Upper lobe of right lung (tissue), 1 donor: ENCODE data around the gene GNPTG. TPM values are rescaled to one million over a fixed set of nuclear protein-coding genes. Genes with fewer than 3 reads are reported as not detected.

Source experiments
- ATAC-seq: fragments of 200-7000 bp; cut with Tn5 transposase; one replicate; pipeline ENCODE4 v1.9.1; 2020; ENCODE audit warnings: mild to moderate bottlenecking, moderate library complexity
- DNase-seq: peaks from one replicate; pipeline ENCODE4 v3.0.0-alpha.2; 2020
- H3K27ac ChIP-seq: fragments of 200-600 bp; one replicate; pipeline ENCODE4 v1.8.0; 2022
- H3K27me3 ChIP-seq: fragments of 200-600 bp; one replicate; pipeline ENCODE4 v1.8.0; 2022; ENCODE audit warnings: mild to moderate bottlenecking
- H3K36me3 ChIP-seq: fragments of 200-600 bp; one replicate; pipeline ENCODE4 v1.8.0; 2022
- H3K4me1 ChIP-seq: fragments of 200-600 bp; one replicate; pipeline ENCODE4 v1.8.0; 2022
- H3K4me3 ChIP-seq: fragments of 200-600 bp; one replicate; pipeline ENCODE4 v1.8.0; 2022; ENCODE audit warnings: mild to moderate bottlenecking
- H3K9me3 ChIP-seq: fragments of 200-600 bp; one replicate; pipeline ENCODE4 v1.8.0; 2022
- CTCF ChIP-seq: fragments of 200-600 bp; IDR thresholded peaks from one replicate; pipeline ENCODE4 v1.8.0; 2022; ENCODE audit warnings: antibody characterized with exemption
- intact Hi-C: fragments of 100-400 bp; cut with DNase I; formaldehyde crosslinking; loops from one replicate; pipeline ENCODE4 v1.11.0; 2022
- total RNA-seq: library from RNA; stranded (reverse); fragmentation: NEBNext Ultra II Directional; extraction: Animal tissue kit (Norgen Biotek cat#: 25700); gene quantifications from one replicate; pipeline ENCODE4 v1.2.1, GENCODE V29; 2021
- donor health status: DM: no; HTN: yes; CAD: no; lungs with severe emphysema.

The GNPTG gene
- total RNA-seq, 1 donor from 2014 or later = 82.9 TPM

DNA sequence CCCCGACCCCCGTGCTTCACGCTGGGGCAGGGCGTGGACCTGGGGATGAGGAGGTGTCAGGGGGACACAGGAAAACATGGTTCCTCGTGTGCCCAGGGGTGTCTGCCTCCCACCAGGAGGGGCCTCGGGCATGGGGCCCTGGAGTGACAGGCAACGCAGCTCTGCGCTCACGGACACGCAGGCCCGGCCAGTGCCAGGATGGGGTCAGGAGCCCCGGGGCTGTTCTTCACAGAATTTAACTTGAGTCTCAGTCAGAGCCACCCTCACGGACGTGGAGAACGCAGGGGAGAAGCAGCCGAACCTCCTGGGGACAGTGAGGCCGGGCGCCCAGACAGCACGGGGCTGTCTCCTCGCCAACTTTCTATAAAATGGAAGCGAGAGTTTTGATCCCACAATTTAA lies 46.0 kb downstream of the GNPTG start:
- DNase-seq (no peak), ATAC-seq (no peak)
- H3K36me3 ChIP-seq = peaks cover 67% of the 10 kb centered on the region

DNA sequence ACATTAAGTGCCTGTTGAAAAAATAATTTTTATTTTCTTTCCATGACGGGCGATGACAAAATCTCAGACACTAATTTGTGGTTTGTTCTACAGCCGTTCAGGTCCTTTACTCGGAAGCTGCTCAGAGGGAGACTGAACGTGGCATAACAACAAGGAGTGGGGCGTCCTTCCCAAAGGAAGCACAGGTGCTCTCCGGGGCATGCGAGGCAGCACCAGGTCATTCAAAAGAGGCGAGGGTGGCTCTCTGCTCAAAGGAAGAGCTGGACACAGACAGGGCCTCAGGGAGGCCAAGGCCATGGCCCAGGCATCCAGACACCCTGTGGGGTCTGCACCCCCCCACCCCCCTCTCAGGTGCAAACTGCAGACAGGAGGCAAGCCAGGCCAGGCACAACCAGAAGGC lies 46.6 kb downstream of the GNPTG start:
- Histone ChIP-seq H3K27me3 (no peaks in the 10 kb centered on the region), H3K4me1 (no peaks in the 10 kb centered on the region), H3K27ac (no peak overlapping the region), H3K36me3 (peaks cover 68% of the 10 kb centered on the region), H3K4me3 (no peak overlapping the region), H3K9me3 (no peaks in the 10 kb centered on the region)
- ATAC-seq = no peak
- intact Hi-C loops = no loop called here
- no peak for DNase-seq
- TF ChIP-seq CTCF = no peak

More for the DNA sequence above, 46.0 kb downstream of the GNPTG start:
- intact Hi-C loops = no loop called here
- H3K27me3 ChIP-seq = no peaks in the 10 kb centered on the region
- H3K4me1 ChIP-seq = no peaks in the 10 kb centered on the region
- H3K4me3 ChIP-seq = no peak overlapping the region
- H3K27ac ChIP-seq = no peak overlapping the region
- no peak for TF ChIP-seq CTCF
- H3K9me3 ChIP-seq = no peaks in the 10 kb centered on the region

DNA sequence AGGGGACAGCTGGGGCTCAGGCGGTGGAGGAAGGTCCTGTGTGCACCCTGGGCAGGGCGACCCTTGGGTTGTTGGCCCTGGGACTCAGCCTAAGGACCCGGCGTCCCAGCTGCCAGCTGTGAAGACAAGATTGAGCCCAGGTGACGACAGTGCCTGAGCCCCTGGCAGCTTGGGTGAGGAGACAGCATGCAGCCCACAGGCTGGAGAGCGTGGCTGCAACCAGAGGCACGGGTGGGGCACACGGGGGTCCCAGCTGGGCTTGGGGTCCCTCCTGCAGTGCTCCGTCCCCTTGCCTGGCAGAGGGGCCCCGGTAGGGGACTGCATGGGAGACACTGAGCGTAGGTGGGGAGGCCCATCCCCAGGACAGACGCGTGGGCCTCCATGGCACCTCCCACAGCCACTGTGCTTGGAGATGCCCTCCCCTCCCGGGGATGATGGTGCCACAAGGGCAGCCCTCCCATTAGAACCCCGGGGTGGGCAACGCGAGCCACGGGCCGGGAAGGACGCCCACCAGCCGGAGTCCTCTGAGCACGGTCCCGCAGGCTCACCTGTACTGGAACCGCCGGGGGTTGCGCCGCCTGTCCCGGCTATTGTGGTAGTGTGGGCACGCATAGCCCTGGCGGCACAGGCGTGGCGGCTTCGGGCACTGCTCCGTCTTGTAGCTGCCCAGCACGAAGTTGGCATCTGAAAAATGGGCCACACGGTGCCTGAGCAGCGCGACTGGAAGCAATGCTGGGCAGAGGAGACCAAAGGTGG lies 47.3 kb downstream of the GNPTG start:
- ATAC-seq = peak; percentile 18

DNA sequence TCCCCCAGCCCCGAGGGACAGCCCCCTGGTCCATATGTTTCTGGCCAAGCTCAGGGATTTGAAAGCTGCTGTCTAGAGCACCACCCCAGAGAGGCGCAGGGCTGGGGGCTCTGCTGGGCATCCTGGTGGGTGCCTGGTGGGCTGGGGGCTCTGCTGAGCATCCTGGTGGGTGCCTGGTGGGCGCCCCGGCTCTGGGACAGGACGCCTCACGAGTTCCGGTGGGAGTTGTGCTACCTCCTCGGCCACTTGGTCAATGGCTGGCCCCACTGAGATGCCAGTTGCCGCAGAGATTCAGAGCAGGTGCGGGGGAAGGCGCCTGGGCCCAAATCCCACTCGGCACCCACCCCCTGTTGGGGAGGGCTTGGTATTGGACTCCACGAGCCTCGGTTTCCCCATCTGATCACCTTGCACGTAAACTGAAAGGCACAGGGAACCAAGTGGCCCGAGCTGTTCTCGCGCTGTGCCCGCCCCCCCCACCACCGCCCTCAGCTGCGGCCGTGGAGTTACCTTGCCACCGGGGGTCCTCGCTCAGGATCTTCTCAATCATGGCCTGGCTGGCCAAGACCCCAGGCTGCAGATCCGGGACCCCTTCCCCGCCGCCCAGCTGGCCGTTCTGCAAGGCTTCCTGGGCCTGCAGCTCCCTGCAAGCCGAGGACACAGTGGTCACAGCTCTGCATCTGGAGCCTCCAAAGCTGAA lies 49.5 kb downstream of the GNPTG start:
- H3K27me3 ChIP-seq = no peaks in the 10 kb centered on the region
- no peaks in the 10 kb centered on the region for H3K9me3 ChIP-seq
- DNase-seq = no peak
- ATAC-seq = no peak
- H3K4me1 ChIP-seq = no peaks in the 10 kb centered on the region
- peaks cover 57% of the 10 kb centered on the region for H3K36me3 ChIP-seq
- TF ChIP-seq CTCF = no peak
- H3K27ac ChIP-seq = no peak overlapping the region
- intact Hi-C loops = no loop called here
- H3K4me3 ChIP-seq = no peak overlapping the region

More for the DNA sequence above, 47.3 kb downstream of the GNPTG start:
- Histone ChIP-seq H3K4me1 (no peaks in the 10 kb centered on the region), H3K9me3 (no peaks in the 10 kb centered on the region), H3K27ac (no peak overlapping the region), H3K27me3 (no peaks in the 10 kb centered on the region), H3K4me3 (no peak overlapping the region), H3K36me3 (peaks cover 67% of the 10 kb centered on the region)
- no peak for TF ChIP-seq CTCF
- DNase-seq = no peak
- intact Hi-C loops = no loop called here

- DNase-seq = no peak
- Histone ChIP-seq H3K27me3 (no peaks in the 10 kb centered on the region), H3K36me3 (peaks cover 63% of the 10 kb centered on the region), H3K4me3 (no peak overlapping the region), H3K9me3 (no peaks in the 10 kb centered on the region), H3K4me1 (no peaks in the 10 kb centered on the region), H3K27ac (no peak overlapping the region)
- no peak for ATAC-seq
- no peak for TF ChIP-seq CTCF
- intact Hi-C loops = no loop called here
Measured at GRCh38 chr16:1401758-1402154, 50.0 kb downstream of the GNPTG start.
